GM11168 (cell line): ENCODE data around the gene FAM168B.

Experiments used
- in situ Hi-C: fragments of 300-500 bp; cut with MboI; formaldehyde crosslinking; loops from one replicate; pipeline ENCODE4 v1.12.0; 2022; ENCODE audit warnings: low sequenced_read_pairs; ENCODE audit not compliant: unreplicated experiment

FAM168B gene

GRCh38 chr2:131030478-131030971 lies 62.7 kb downstream of the FAM168B start:
- in situ Hi-C loops, result no loop called here

- in situ Hi-C loops, result no loop called here
Measured at GRCh38 chr2:131029812-131030211, 63.4 kb downstream of the FAM168B start.

- in situ Hi-C loops, result no loop called here
Measured at GRCh38 chr2:131027566-131028528, 65.4 kb downstream of the FAM168B start.

GRCh38 chr2:131026919-131027318 lies 66.3 kb downstream of the FAM168B start:
- in situ Hi-C loops, result no loop called here

- in situ Hi-C loops, result no loop called here
Measured at GRCh38 chr2:131023758-131024157, 69.5 kb downstream of the FAM168B start.

GRCh38 chr2:131022731-131023130 lies 70.5 kb downstream of the FAM168B start:
- in situ Hi-C loops, result no loop called here

GRCh38 chr2:131016826-131017741 lies 76.2 kb downstream of the FAM168B start:
- in situ Hi-C loops, result no loop called here

GRCh38 chr2:131015764-131016163 lies 77.5 kb downstream of the FAM168B start:
- in situ Hi-C loops, result no loop called here

- in situ Hi-C loops, result no loop called here
Measured at GRCh38 chr2:131014141-131014540, 79.1 kb downstream of the FAM168B start.

- in situ Hi-C loops, result no loop called here
Measured at GRCh38 chr2:131011486-131011885, 81.8 kb downstream of the FAM168B start.

- in situ Hi-C loops, result no loop called here
Measured at GRCh38 chr2:131010566-131010965, 82.7 kb downstream of the FAM168B start.

- in situ Hi-C loops, result no loop called here
Measured at GRCh38 chr2:131009713-131010475, 83.4 kb downstream of the FAM168B start.

GRCh38 chr2:131008967-131009366 lies 84.3 kb downstream of the FAM168B start:
- in situ Hi-C loops, result no loop called here

- in situ Hi-C loops, result no loop called here
Measured at GRCh38 chr2:131006561-131006960, 86.7 kb downstream of the FAM168B start.

- in situ Hi-C loops, result no loop called here
Measured at GRCh38 chr2:131005216-131005935, 87.9 kb downstream of the FAM168B start.

GRCh38 chr2:131004446-131005209 lies 88.6 kb downstream of the FAM168B start:
- in situ Hi-C loops, result no loop called here

- in situ Hi-C loops, result no loop called here
Measured at GRCh38 chr2:130998561-130998960, 94.7 kb downstream of the FAM168B start.
